Activated CD8-positive, alpha-beta memory T cell treated with anti-CD3 and anti-CD28 coated beads, Interleukin-2, amount 10 ng/mL, durations not matched to agents 7 days and 5 days (primary cell): Measurements from ENCODE around the gene KISS1. TPM values are rescaled to one million over a fixed set of nuclear protein-coding genes. Genes with fewer than 3 reads are reported as not detected.

Source experiments
- ATAC-seq: fragments of 150-1000 bp; cut with Tn5 transposase; one replicate; pipeline ENCODE4 v1.10.0; 2021; ENCODE audit warnings: moderate library complexity
- CTCF ChIA-PET: fragments of 350-600 bp; sonication (Branson Sonifier 250); formaldehyde crosslinking; loops from one replicate; lab custom pipeline; 2021; ENCODE audit warnings: antibody characterized with exemption; lab: Charles Lee
- DNase-seq: peaks from one replicate; pipeline ENCODE4 v3.0.0-alpha.2; 2020
- H3K27ac Mint-ChIP-seq: one replicate; pipeline ENCODE4 v1.8.0; 2021; ENCODE audit warnings: mild to moderate bottlenecking, mixed read lengths
- H3K27me3 Mint-ChIP-seq: one replicate; pipeline ENCODE4 v1.8.0; 2021; ENCODE audit warnings: mixed read lengths
- H3K36me3 Mint-ChIP-seq: one replicate; pipeline ENCODE4 v1.8.0; 2021; ENCODE audit warnings: mild to moderate bottlenecking, mixed read lengths
- H3K4me1 Mint-ChIP-seq: one replicate; pipeline ENCODE4 v1.8.0; 2021; ENCODE audit warnings: mixed read lengths
- H3K4me3 Mint-ChIP-seq: one replicate; pipeline ENCODE4 v1.8.0; 2021; ENCODE audit warnings: mild to moderate bottlenecking, moderate library complexity, mixed read lengths
- H3K9me3 Mint-ChIP-seq: one replicate; pipeline ENCODE4 v1.8.0; 2022; ENCODE audit warnings: low read depth, mixed read lengths
- total RNA-seq, 2 experiments: library from RNA; stranded (reverse); gene quantifications; one replicate each; pipeline ENCODE4 v1.2.3, GENCODE V29; 2021

Gene KISS1
- total RNA-seq, 2 experiments from 2014 or later: not detected

- Mint-ChIP-seq H3K4me1 (no peaks in the 10 kb centered on the region), H3K9me3 (no peaks in the 10 kb centered on the region), H3K4me3 (no peak overlapping the region), H3K36me3 (no peaks in the 10 kb centered on the region), H3K27me3 (peaks cover 1% of the 10 kb centered on the region), H3K27ac (no peak overlapping the region)
- DNase-seq: no peak
- ATAC-seq: no peak
- CTCF ChIA-PET: interaction anchor here (1.2 to 1.9 kb wide), 2 partner anchors 16 to 254 kb away, joined by 3 to 12 read pairs; no protein-coding TSS in a partner anchor
Measured at GRCh38 chr1:204145033-204145504, 51.2 kb downstream of the KISS1 start.

GRCh38 chr1:204143276-204144041 lies 52.8 kb downstream of the KISS1 start:
- Mint-ChIP-seq H3K9me3 (no peaks in the 10 kb centered on the region), H3K4me3 (no peak overlapping the region), H3K4me1 (no peaks in the 10 kb centered on the region), H3K27ac (no peak overlapping the region), H3K27me3 (peaks cover 3% of the 10 kb centered on the region), H3K36me3 (no peaks in the 10 kb centered on the region)
- CTCF ChIA-PET: interaction anchor here (1.2 kb wide), 1 partner anchor 255 kb away, joined by 3 read pairs; no protein-coding TSS in a partner anchor
- ATAC-seq: no peak
- DNase-seq: no peak

- no peak overlapping the region for H3K27ac Mint-ChIP-seq
- CTCF ChIA-PET: interaction anchor here (1.2 to 5.3 kb wide), 2 partner anchors 12 to 221 kb away, joined by 3 to 31 read pairs; no protein-coding TSS in a partner anchor
- no peak overlapping the region for H3K4me3 Mint-ChIP-seq
- H3K9me3 Mint-ChIP-seq: no peaks in the 10 kb centered on the region
- ATAC-seq: no peak
- DNase-seq: no peak
- H3K36me3 Mint-ChIP-seq: no peaks in the 10 kb centered on the region
- no peaks in the 10 kb centered on the region for H3K4me1 Mint-ChIP-seq
- H3K27me3 Mint-ChIP-seq: peaks cover 3% of the 10 kb centered on the region
Measured at GRCh38 chr1:204142032-204142974, 54.0 kb downstream of the KISS1 start.

GRCh38 chr1:204141131-204141530 lies 55.2 kb downstream of the KISS1 start:
- H3K4me3 Mint-ChIP-seq: no peak overlapping the region
- no peak for ATAC-seq
- no peak overlapping the region for H3K27ac Mint-ChIP-seq
- H3K27me3 Mint-ChIP-seq: peaks cover 3% of the 10 kb centered on the region
- no peak for DNase-seq
- H3K4me1 Mint-ChIP-seq: no peaks in the 10 kb centered on the region
- CTCF ChIA-PET: interaction anchor here (1.2 to 5.3 kb wide), 2 partner anchors 11 to 222 kb away, joined by 3 to 31 read pairs; no protein-coding TSS in a partner anchor
- H3K9me3 Mint-ChIP-seq: no peaks in the 10 kb centered on the region
- no peaks in the 10 kb centered on the region for H3K36me3 Mint-ChIP-seq

Other genes with a start within 250 kb of the KISS1 start
- 1 to 10 TPM; 1.0 to 1.9 TPM for gene SOX13, start 123.4 kb downstream of the KISS1 start, total RNA-seq
- not detected for gene ETNK2, start 44.4 kb downstream of the KISS1 start, total RNA-seq
- not detected for gene REN, start 30.2 kb downstream of the KISS1 start, total RNA-seq
- not detected for gene GOLT1A, start 17.5 kb upstream of the KISS1 start, total RNA-seq
- under 1 TPM; 0.02 to 0.29 TPM for gene PLEKHA6, start 163.4 kb upstream of the KISS1 start, total RNA-seq
- 10 to 100 TPM; 75.5 to 81.7 TPM for gene PPP1R15B, start 215.3 kb upstream of the KISS1 start, total RNA-seq